Left lung (tissue), 10 donors: Measurements from ENCODE around the gene RASA3. TPM values are rescaled to one million over a fixed set of nuclear protein-coding genes. Genes with fewer than 3 reads are reported as not detected.

Experiments
- ATAC-seq: fragments of 200-7000 bp; cut with Tn5 transposase; one replicate; pipeline ENCODE4 v1.9.1; 2020; ENCODE audit warnings: moderate library complexity
- DNase-seq, 4 donors: peaks; one replicate each; pipeline ENCODE4 v3.0.0-alpha.2; 2013 to 2020
- H3K27ac ChIP-seq, 2 donors: fragments of 200-600 bp; sonication (generic) in 1 of 2; one replicate each; pipeline versions ENCODE4 v1.5.0 to v1.8.0; 2020 to 2021
- H3K27me3 ChIP-seq, 2 donors: fragments of 200-600 bp; sonication (generic) in 1 of 2; one replicate each; pipeline versions ENCODE4 v1.5.0 to v1.8.0; 2020 to 2021
- H3K36me3 ChIP-seq, 2 donors: fragments of 200-600 bp; sonication (generic) in 1 of 2; one replicate each; pipeline versions ENCODE4 v1.5.0 to v1.8.0; 2020 to 2021
- H3K4me1 ChIP-seq, 2 donors: fragments of 200-600 bp; one replicate each; pipeline ENCODE4 v1.8.0; 2021
- H3K4me3 ChIP-seq, 2 donors: fragments of 200-600 bp; sonication (generic) in 1 of 2; one replicate each; pipeline versions ENCODE4 v1.5.0 to v1.8.0; 2020 to 2021; ENCODE audit warnings: mild to moderate bottlenecking in 1 of 2
- H3K9me3 ChIP-seq, 2 donors: fragments of 200-600 bp; sonication (generic) in 1 of 2; one replicate each; pipeline versions ENCODE4 v1.5.0 to v1.8.0; 2020 to 2021
- intact Hi-C, 2 donors: fragments of 100-400 bp; cut with DNase I; formaldehyde crosslinking; loops; one replicate each; pipeline versions ENCODE4 v1.11.2 to v1.14.2; 2022
- polyA plus RNA-seq, 6 donors: library from polyadenylated mRNA; unstranded; fragments of 120-200 nt; gene quantifications; one replicate each; pipeline ENCODE4 v1.2.1, GENCODE V29; 2013; ENCODE audit not compliant: insufficient read length in 6 of 6
- total RNA-seq, 2 donors: library from RNA; stranded (reverse); fragmentation: NEBNext Ultra II Directional; extraction: Animal tissue kit (Norgen Biotek cat#: 25700); gene quantifications; one replicate each; pipeline ENCODE4 v1.2.1, GENCODE V29; 2021
- TF ChIP-seq, protein P1 (sequence below), 2 donors: fragments of 200-600 bp; sonication (generic) in 1 of 2; IDR thresholded peaks; one replicate each; pipeline versions ENCODE4 v1.5.0 to v1.8.0; 2021; ENCODE audit warnings: antibody characterized with exemption in 2 of 2
- donor health status: DM: no; HTN: yes; CAD: no.
- donor health status: DM: no; HTN: no; CAD: no.

RASA3 gene
- total and polyA plus RNA-seq, 8 donors, result 11.4 to 22.2 (median 12.7) TPM

DNA sequence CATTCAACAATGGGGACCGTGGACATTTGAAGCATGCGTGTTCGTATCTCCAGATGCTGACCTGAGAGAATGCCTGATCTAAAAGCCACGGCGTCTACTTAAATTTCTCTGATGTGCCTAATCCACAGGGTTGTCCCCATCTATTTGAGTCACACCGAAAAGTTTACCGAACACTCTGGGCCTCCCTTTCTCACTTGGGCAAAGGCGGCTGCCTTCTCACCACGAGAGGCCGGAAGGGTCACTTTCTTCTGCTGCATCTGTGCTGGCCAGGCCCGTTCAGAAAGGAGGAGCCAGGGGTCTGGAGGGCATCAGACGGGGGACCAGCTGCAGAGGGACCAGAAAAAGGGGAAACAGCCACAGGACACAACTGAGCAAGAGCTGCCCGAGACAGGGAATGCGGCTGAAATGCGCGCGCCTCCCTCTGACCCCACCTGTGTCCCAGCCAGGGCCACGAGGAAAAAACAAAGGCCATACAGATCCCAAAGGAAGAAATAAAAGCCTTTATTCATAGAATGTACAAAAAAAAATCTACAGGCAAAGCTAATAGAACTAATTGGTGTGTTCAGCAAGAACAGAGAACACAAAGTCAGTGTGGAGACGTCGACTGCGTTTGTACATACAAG is 87.2 kb downstream of the RASA3 start:
- intact Hi-C loops, result no loop called here
- ATAC-seq (no peak), DNase-seq (no peak)
- Histone ChIP-seq H3K4me1 (peaks cover 0 to 17% of the 10 kb centered on the region in 2 donors), H3K27me3 (no peaks in the 10 kb centered on the region), H3K4me3 (no peak overlapping the region), H3K27ac (no peak overlapping the region), H3K9me3 (no peaks in the 10 kb centered on the region), H3K36me3 (peaks cover 0 to 26% of the 10 kb centered on the region in 2 donors)
- TF ChIP-seq, protein P1, sequence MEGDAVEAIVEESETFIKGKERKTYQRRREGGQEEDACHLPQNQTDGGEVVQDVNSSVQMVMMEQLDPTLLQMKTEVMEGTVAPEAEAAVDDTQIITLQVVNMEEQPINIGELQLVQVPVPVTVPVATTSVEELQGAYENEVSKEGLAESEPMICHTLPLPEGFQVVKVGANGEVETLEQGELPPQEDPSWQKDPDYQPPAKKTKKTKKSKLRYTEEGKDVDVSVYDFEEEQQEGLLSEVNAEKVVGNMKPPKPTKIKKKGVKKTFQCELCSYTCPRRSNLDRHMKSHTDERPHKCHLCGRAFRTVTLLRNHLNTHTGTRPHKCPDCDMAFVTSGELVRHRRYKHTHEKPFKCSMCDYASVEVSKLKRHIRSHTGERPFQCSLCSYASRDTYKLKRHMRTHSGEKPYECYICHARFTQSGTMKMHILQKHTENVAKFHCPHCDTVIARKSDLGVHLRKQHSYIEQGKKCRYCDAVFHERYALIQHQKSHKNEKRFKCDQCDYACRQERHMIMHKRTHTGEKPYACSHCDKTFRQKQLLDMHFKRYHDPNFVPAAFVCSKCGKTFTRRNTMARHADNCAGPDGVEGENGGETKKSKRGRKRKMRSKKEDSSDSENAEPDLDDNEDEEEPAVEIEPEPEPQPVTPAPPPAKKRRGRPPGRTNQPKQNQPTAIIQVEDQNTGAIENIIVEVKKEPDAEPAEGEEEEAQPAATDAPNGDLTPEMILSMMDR (IDR thresholded peaks at IDR 0.05), result no peak

DNA sequence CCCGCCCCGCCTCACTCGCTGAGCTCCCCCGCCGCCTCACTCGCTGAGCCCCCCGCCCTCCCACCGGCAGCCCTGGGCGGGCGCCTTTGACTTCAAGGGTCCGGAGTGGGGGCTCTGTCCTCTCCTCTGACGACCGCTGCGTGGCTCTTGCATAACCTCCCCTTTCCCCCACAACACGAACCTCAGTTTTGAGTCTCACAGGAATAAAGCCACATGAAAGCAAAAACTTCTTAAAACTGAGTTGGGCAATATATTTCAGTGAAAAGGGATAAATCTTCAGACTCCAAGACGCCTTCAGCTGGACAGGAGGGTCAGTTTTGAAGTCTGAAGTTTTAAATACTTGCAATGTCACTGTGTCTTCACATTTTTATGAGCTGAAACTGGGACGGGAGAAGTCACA is 87.9 kb downstream of the RASA3 start:
- H3K27ac ChIP-seq, result no peak overlapping the region
- no peak for ATAC-seq
- DNase-seq, result peak in 1 of 4 donors; percentile 56

DNA sequence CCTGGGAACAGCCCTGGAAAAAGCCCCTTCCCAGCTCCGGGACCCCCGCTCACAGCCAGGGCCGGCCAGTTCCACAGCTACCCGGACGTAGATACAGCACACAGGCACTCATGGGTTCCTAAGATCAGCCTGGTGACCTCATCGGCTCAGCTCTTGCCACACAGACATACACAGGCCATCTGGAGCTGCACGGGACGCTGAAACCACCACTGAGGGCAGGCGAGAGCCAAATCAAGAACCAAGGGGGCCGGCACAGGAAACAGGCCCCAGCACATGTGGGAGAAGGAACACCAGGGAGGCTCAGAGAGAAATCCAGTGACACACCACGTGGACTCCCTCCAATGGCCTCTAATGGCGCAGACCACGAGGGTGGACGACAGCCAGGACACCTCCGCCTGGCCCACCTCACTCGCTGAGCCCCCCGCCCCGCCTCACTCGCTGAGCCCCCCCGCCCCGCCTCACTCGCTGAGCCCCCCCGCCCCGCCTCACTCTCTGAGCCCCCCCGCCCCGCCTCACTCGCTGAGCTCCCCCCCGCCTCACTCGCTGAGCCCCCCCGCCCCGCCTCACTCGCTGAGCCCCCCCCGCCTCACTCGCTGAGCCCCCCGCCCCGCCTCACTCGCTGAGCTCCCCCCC is 88.9 kb downstream of the RASA3 start:
- peak in 2 of 4 donors; percentile 30 to 70 for DNase-seq

More for the DNA sequence above, 87.9 kb downstream of the RASA3 start:
- Histone ChIP-seq H3K4me1 (peaks cover 0 to 13% of the 10 kb centered on the region in 2 donors), H3K4me3 (no peak overlapping the region), H3K9me3 (no peaks in the 10 kb centered on the region), H3K27me3 (no peaks in the 10 kb centered on the region), H3K36me3 (peaks cover 0 to 21% of the 10 kb centered on the region in 2 donors)
- intact Hi-C loops, result no loop called here
- TF ChIP-seq, protein P1 (IDR thresholded peaks at IDR 0.05), result no peak

DNA sequence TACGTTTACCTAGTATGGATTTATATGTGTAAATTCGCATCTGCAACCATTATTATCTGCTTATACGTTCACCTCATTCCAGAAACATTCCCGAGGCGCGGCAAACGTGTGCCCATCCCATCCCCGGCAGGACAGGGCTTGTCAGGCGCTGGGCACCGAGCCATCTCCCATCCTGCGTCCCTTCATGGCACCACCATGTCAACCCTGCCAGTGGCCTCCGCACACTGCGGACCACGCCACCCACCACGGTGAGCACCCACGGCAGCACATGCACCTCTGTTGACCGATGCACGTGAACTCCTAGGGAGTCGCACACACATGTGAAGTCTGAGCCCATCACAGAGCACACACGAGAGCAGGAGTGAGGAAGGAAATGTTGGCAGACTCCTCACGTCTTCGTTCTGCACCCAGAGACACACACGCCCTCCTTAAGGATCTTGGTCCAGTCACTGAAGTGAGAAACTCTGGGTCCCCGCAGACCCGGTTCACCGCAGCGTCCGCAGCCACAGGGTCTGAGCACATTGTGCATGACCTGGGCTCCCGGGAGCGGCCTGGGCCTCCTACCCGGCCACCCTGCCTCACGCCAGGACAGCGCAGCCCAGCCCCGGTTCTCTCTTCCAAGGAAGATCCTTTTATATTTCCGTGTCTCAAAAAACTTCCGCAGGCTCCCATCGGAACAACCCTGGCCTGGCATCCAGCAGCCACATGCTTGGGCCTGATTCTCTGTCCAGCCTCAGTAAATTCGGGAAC is 90.2 kb downstream of the RASA3 start:
- ATAC-seq, result no peak
- Histone ChIP-seq H3K27ac (no peak overlapping the region), H3K36me3 (peaks cover 0 to 21% of the 10 kb centered on the region in 2 donors), H3K4me1 (no peaks in the 10 kb centered on the region), H3K4me3 (no peak overlapping the region), H3K27me3 (no peaks in the 10 kb centered on the region), H3K9me3 (no peaks in the 10 kb centered on the region)
- DNase-seq, result no peak
- TF ChIP-seq, protein P1 (IDR thresholded peaks at IDR 0.05), result no peak
- intact Hi-C loops, result no loop called here

More for the DNA sequence above, 88.9 kb downstream of the RASA3 start:
- intact Hi-C loops, result no loop called here
- Histone ChIP-seq H3K27ac (no peak overlapping the region), H3K36me3 (peaks cover 0 to 21% of the 10 kb centered on the region in 2 donors), H3K27me3 (no peaks in the 10 kb centered on the region), H3K4me3 (no peak overlapping the region), H3K4me1 (peaks cover 0 to 4% of the 10 kb centered on the region in 2 donors), H3K9me3 (no peaks in the 10 kb centered on the region)
- TF ChIP-seq, protein P1 (IDR thresholded peaks at IDR 0.05), result no peak
- ATAC-seq, result peak; percentile 57

DNA sequence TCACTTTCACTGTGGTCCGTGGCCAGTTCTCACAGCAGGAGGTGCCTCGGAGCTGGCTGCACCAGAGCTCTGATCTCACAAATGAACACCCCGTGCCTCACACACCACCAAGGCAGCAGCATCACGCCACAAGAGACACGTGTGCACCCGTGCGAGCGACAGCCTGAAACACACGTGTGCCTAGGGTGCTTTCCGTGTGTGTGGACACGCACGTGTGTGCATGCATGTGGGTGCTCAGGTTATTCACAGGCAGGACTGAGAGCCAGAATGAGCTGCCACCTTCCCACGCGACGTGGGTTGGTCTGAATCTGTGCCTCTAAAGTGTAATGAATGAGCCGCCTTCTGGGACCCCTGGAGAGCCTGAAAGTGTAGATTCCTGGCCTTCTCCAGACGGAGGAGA is 90.9 kb downstream of the RASA3 start:
- H3K4me3 ChIP-seq, result no peak overlapping the region
- TF ChIP-seq, protein P1 (IDR thresholded peaks at IDR 0.05), result no peak
- intact Hi-C loops, result no loop called here

More for the DNA sequence above, 90.9 kb downstream of the RASA3 start:
- Histone ChIP-seq H3K36me3 (peaks cover 0 to 21% of the 10 kb centered on the region in 2 donors), H3K4me1 (no peaks in the 10 kb centered on the region), H3K9me3 (no peaks in the 10 kb centered on the region), H3K27me3 (no peaks in the 10 kb centered on the region), H3K27ac (no peak overlapping the region)
- no peak for DNase-seq
- no peak for ATAC-seq
